ENCODE results near the gene AFM. TPM values are rescaled to one million over a fixed set of nuclear protein-coding genes. Genes with fewer than 3 reads are reported as not detected.

Gene AFM
- total and polyA plus RNA-seq, 2 of the 13 experiments (the other 11 are each of a cell fraction or from before 2014, with no cell fraction given), result 0.13 to 1.8 TPM

DNA sequence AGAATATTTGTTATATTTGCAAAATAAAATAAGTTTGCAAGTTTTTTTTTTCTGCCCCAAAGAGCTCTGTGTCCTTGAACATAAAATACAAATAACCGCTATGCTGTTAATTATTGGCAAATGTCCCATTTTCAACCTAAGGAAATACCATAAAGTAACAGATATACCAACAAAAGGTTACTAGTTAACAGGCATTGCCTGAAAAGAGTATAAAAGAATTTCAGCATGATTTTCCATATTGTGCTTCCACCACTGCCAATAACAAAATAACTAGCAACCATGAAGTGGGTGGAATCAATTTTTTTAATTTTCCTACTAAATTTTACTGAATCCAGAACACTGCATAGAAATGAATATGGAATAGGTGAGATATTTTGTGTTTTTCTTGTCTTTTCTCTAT is 45.6 kb upstream of the AFM start, which contains the start of gene AFP (continued):
- TF ChIP-seq, protein P1, sequence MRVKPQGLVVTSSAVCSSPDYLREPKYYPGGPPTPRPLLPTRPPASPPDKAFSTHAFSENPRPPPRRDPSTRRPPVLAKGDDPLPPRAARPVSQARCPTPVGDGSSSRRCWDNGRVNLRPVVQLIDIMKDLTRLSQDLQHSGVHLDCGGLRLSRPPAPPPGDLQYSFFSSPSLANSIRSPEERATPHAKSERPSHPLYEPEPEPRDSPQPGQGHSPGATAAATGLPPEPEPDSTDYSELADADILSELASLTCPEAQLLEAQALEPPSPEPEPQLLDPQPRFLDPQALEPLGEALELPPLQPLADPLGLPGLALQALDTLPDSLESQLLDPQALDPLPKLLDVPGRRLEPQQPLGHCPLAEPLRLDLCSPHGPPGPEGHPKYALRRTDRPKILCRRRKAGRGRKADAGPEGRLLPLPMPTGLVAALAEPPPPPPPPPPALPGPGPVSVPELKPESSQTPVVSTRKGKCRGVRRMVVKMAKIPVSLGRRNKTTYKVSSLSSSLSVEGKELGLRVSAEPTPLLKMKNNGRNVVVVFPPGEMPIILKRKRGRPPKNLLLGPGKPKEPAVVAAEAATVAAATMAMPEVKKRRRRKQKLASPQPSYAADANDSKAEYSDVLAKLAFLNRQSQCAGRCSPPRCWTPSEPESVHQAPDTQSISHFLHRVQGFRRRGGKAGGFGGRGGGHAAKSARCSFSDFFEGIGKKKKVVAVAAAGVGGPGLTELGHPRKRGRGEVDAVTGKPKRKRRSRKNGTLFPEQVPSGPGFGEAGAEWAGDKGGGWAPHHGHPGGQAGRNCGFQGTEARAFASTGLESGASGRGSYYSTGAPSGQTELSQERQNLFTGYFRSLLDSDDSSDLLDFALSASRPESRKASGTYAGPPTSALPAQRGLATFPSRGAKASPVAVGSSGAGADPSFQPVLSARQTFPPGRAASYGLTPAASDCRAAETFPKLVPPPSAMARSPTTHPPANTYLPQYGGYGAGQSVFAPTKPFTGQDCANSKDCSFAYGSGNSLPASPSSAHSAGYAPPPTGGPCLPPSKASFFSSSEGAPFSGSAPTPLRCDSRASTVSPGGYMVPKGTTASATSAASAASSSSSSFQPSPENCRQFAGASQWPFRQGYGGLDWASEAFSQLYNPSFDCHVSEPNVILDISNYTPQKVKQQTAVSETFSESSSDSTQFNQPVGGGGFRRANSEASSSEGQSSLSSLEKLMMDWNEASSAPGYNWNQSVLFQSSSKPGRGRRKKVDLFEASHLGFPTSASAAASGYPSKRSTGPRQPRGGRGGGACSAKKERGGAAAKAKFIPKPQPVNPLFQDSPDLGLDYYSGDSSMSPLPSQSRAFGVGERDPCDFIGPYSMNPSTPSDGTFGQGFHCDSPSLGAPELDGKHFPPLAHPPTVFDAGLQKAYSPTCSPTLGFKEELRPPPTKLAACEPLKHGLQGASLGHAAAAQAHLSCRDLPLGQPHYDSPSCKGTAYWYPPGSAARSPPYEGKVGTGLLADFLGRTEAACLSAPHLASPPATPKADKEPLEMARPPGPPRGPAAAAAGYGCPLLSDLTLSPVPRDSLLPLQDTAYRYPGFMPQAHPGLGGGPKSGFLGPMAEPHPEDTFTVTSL (CRISPR knock-in tag; IDR thresholded peaks at IDR 0.05; ENCODE audit: borderline replicate concordance), result no peak
- no peak for TF ChIP-seq BHLHE40 (IDR thresholded peaks at IDR 0.05; ENCODE audit: low read length)
- no peak for TF ChIP-seq ZNF569 (CRISPR knock-in tag; IDR thresholded peaks at IDR 0.05; ENCODE audit: borderline replicate concordance)
- TF ChIP-seq ARID2 (CRISPR knock-in tag; IDR thresholded peaks at IDR 0.05; ENCODE audit: borderline replicate concordance), result no peak
- TF ChIP-seq RBM39 (IDR thresholded peaks at IDR 0.05; ENCODE audit: low read depth, low read length, poor library complexity, severe bottlenecking), result no peak
